ENCODE measurements around the gene CAMK2N2. TPM values are rescaled to one million over a fixed set of nuclear protein-coding genes. Genes with fewer than 3 reads are reported as not detected.

Gene CAMK2N2
- total and polyA plus RNA-seq, 9 of the 15 experiments (the other 6 are each of a cell fraction or from before 2014, with no cell fraction given) = 0.08 to 0.22 (median 0.11) TPM; not detected in 5

DNA sequence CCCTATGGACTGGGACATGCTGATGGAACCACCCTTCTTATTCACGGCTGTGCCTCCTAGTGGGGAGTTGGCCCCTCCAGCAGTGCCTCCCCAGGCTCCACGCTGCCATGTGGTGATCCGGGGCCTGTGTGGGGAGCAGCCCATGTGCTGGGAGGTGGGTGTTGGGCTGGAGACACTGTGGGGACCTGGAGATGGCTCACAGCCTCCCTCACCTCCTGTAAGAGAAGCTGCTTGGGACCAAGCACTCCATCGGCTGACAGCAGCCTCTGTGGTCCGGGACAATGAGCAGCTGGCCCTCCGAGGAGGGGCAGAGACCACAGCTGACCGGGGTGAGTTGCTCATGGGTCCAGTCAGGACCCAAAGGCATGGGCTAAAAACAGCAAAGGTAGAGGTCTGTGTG is 21.6 kb downstream of the CAMK2N2 start:
- no peak for TF ChIP-seq CBFA2T3 (IDR thresholded peaks at IDR 0.05)
- TF ChIP-seq POLR2G (IDR thresholded peaks at IDR 0.05; ENCODE audit: low read depth, low read length) = peak; percentile 61
- TF ChIP-seq ZNF311 (CRISPR knock-in tag; IDR thresholded peaks at IDR 0.05) = no peak
- no TSS peak for BruUV-seq (replicated peaks)
- no peak for FAIRE-seq
- no peak overlapping the region for H2AFZ ChIP-seq (ENCODE audit: low read depth, low read length)
- H3K4me2 ChIP-seq (ENCODE audit: insufficient read depth, low read length) = no peak overlapping the region
- H3K4me1 ChIP-seq (replicated peaks in 1 of 2; ENCODE audit: control insufficient read depth in 2 of 2, insufficient read depth in 2 of 2, low read length in 2 of 2) = peaks cover 0 to 24% of the 10 kb centered on the region in 2 experiments; a peak in 3 of 5 replicates
- CTCF ChIA-PET (ENCODE audit: low intra/inter-chr PET ratio) = interaction anchor here (0.6 to 1.1 kb wide), 2 partner anchors 106 to 342 kb away, joined by 3 read pairs; no protein-coding TSS in a partner anchor
- 36% methylated on average over 6 of the region's 7 CpGs for WGBS (ENCODE audit: insufficient coverage, low coverage, missing lambda C conversion rate)
- H3K9me1 ChIP-seq (ENCODE audit: control insufficient read depth, insufficient read depth, low read length) = no peaks in the 10 kb centered on the region
- in situ Hi-C loops (cut with MboI) (loop anchor here (10.0 kb wide), 1 partner anchor 225 kb away; the partner anchor contains the start of gene ABCC5), intact Hi-C loops (cut with micrococcal nuclease) (loop anchor here (5.0 to 10.0 kb wide), 2 partner anchors 92 to 195 kb away; no protein-coding TSS in a partner anchor)
- peaks cover 0 to 18% of the 10 kb centered on the region in 2 experiments; a peak in 2 of 5 replicates for H3K27me3 ChIP-seq (ENCODE audit: control insufficient read depth in 2 of 2, insufficient read depth in 2 of 2, low read length in 2 of 2)
- H3K79me2 ChIP-seq (ENCODE audit: control insufficient read depth, insufficient read depth, low read length) = no peaks in the 10 kb centered on the region
- no peak overlapping the region for H3K27ac ChIP-seq (ENCODE audit: extremely low read depth, low read depth, low read length)
- ATAC-seq = no peak
- H3K36me3 ChIP-seq (ENCODE audit: control insufficient read depth, insufficient read depth, low read length) = peaks cover 28% of the 10 kb centered on the region; the same call in 2 of the 3 replicates
- POLR2A ChIA-PET = interaction anchor here (1.2 to 1.6 kb wide), 3 partner anchors 10 to 56 kb away, joined by 3 to 9 read pairs (median 6); partner anchors contain the start of gene VWA5B2
- peaks cover 27% of the 10 kb centered on the region for H4K20me1 ChIP-seq (replicated peaks; ENCODE audit: control insufficient read depth, insufficient read depth, low read length)
- no peaks in the 10 kb centered on the region for H3K9me3 ChIP-seq (replicated peaks; ENCODE audit: control insufficient read depth, insufficient read depth, low read depth, low read length)
- no peak overlapping the region for H3K4me3 ChIP-seq
- DNase-seq (ENCODE audit: extremely low read depth in 1 of 4, low spot score in 3 of 4) = no peak
- H3K9ac ChIP-seq (ENCODE audit: insufficient read depth in 1 of 2, low read depth in 2 of 2, low read length in 2 of 2) = no peak overlapping the region

GRCh38 chr3:184239221-184239620 is 22.1 kb downstream of the CAMK2N2 start:
- Histone ChIP-seq H3K9me3 (replicated peaks; ENCODE audit: control insufficient read depth, insufficient read depth, low read depth, low read length) (no peaks in the 10 kb centered on the region), H3K4me1 (replicated peaks in 1 of 2; ENCODE audit: control insufficient read depth in 2 of 2, insufficient read depth in 2 of 2, low read length in 2 of 2) (peaks cover 0 to 29% of the 10 kb centered on the region in 2 experiments; a peak in 3 of 5 replicates), H3K27me3 (ENCODE audit: control insufficient read depth in 2 of 2, insufficient read depth in 2 of 2, low read length in 2 of 2) (peaks cover 0 to 21% of the 10 kb centered on the region in 2 experiments; a peak in 2 of 5 replicates), H3K4me2 (ENCODE audit: insufficient read depth, low read length) (no peak overlapping the region), H3K27ac (ENCODE audit: extremely low read depth, low read depth, low read length) (no peak overlapping the region), H3K9ac (ENCODE audit: insufficient read depth in 1 of 2, low read depth in 2 of 2, low read length in 2 of 2) (no peak overlapping the region), H2AFZ (ENCODE audit: low read depth, low read length) (no peak overlapping the region), H4K20me1 (replicated peaks; ENCODE audit: control insufficient read depth, insufficient read depth, low read length) (peaks cover 27% of the 10 kb centered on the region), H3K79me2 (ENCODE audit: control insufficient read depth, insufficient read depth, low read length) (no peaks in the 10 kb centered on the region), H3K9me1 (ENCODE audit: control insufficient read depth, insufficient read depth, low read length) (no peaks in the 10 kb centered on the region), H3K4me3 (no peak overlapping the region), H3K36me3 (ENCODE audit: control insufficient read depth, insufficient read depth, low read length) (peaks cover 23% of the 10 kb centered on the region; the same call in 2 of the 3 replicates)
- BruUV-seq (replicated peaks) = no TSS peak
- in situ Hi-C loops (cut with MboI) = no loop called here
- ChIA-PET CTCF (ENCODE audit: low intra/inter-chr PET ratio) (interaction anchor here (1.1 kb wide), 1 partner anchor 105 kb away, joined by 3 read pairs; no protein-coding TSS in a partner anchor), POLR2A (interaction anchor here (1.6 kb wide), 1 partner anchor 11 kb away, joined by 9 read pairs; no protein-coding TSS in a partner anchor)
- no peak for TF ChIP-seq ZNF384 (IDR thresholded peaks at IDR 0.05; ENCODE audit: low read depth, low read length)
- no peak for TF ChIP-seq NFE2L1 (tag; IDR thresholded peaks at IDR 0.05; ENCODE audit: borderline replicate concordance, low read depth)
- ATAC-seq = no peak
- intact Hi-C loops (cut with micrococcal nuclease) = no loop called here
- DNase-seq (ENCODE audit: extremely low read depth in 1 of 4, low spot score in 3 of 4) = no peak
- no peak for FAIRE-seq
- 25% methylated on average over 8 of the region's 8 CpGs for WGBS (ENCODE audit: insufficient coverage, low coverage, missing lambda C conversion rate)

Measured in K562 (cell line).